ENCODE data around the gene LPP.

DNA sequence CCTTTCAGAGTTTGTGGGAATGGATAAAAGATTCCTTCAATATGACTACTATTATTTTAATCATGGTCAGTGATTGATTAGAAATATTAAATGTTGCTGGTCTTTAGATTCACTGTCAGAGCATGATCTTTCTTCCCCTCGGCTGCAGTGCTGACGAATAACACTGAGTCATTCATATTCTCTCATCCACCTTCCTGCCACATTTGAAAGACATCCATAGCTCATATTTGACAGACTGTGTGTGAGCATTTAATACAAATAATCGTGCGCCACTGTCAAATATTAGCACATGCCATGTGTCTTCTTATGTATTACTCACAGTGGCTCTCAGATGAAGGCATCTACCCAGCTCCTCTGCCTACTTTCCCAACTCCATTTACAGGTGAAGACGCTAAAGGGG lies 541.3 kb downstream of the LPP start:
- TF ChIP-seq POLR2AphosphoS5 (IDR thresholded peaks at IDR 0.05; ENCODE audit: low read depth, low read length): no peak
- TF ChIP-seq POLR2A (IDR thresholded peaks at IDR 0.05; ENCODE audit: low read depth, low read length): no peak
- TF ChIP-seq TAF1 (IDR thresholded peaks at IDR 0.05; ENCODE audit: borderline replicate concordance, low read depth, low read length): no peak
